ENCODE data around the gene GNB1.
"Not testable (repeated sequence)": the region's sequence is repeated elsewhere in the genome, so short reads cannot be mapped to it uniquely, and the experiment has no call there.

Gene GNB1

GRCh38 chr1:1890506-1891348 is at the start of gene GNB1:
Gene GNB1, minus strand, starts transcription at chr1:1891087. Its CDS starts 65,634 bp downstream, at chr1:1825453.
- DNase-seq (ENCODE audit: low spot score) = peak; percentile 77

GRCh38 chr1:1940123-1940425 is 49.2 kb upstream of the GNB1 start:
- no peak for DNase-seq (ENCODE audit: low spot score)

GRCh38 chr1:1939296-1940122 is 48.6 kb upstream of the GNB1 start:
- no peak for DNase-seq (ENCODE audit: low spot score)

GRCh38 chr1:1938613-1939295 is 47.9 kb upstream of the GNB1 start:
- no peak for DNase-seq (ENCODE audit: low spot score)

- DNase-seq (ENCODE audit: low spot score) = no peak
These were observed 47.3 kb upstream of the GNB1 start for GRCh38 chr1:1938276-1938573.

GRCh38 chr1:1937549-1938275 is 46.8 kb upstream of the GNB1 start:
- no peak for DNase-seq (ENCODE audit: low spot score)

- no peak for DNase-seq (ENCODE audit: low spot score)
These were observed 46.2 kb upstream of the GNB1 start for GRCh38 chr1:1937061-1937460.

- DNase-seq (ENCODE audit: low spot score) = not testable (repeated sequence)
These were observed 44.0 kb upstream of the GNB1 start for GRCh38 chr1:1934848-1935247.

GRCh38 chr1:1929639-1930545 is 39.0 kb upstream of the GNB1 start:
- no peak for DNase-seq (ENCODE audit: low spot score)

- DNase-seq (ENCODE audit: low spot score) = no peak
These were observed 38.3 kb upstream of the GNB1 start for GRCh38 chr1:1929102-1929638.

GRCh38 chr1:1928231-1929101 is 37.6 kb upstream of the GNB1 start:
- no peak for DNase-seq (ENCODE audit: low spot score)

- no peak for DNase-seq (ENCODE audit: low spot score)
These were observed 36.9 kb upstream of the GNB1 start for GRCh38 chr1:1927751-1928150.

- DNase-seq (ENCODE audit: low spot score) = no peak
These were observed 36.2 kb upstream of the GNB1 start for GRCh38 chr1:1926886-1927660.

GRCh38 chr1:1926346-1926811 is 35.5 kb upstream of the GNB1 start:
- DNase-seq (ENCODE audit: low spot score) = no peak

GRCh38 chr1:1925437-1926345 is 34.8 kb upstream of the GNB1 start:
- DNase-seq (ENCODE audit: low spot score) = no peak

- no peak for DNase-seq (ENCODE audit: low spot score)
These were observed 34.0 kb upstream of the GNB1 start for GRCh38 chr1:1924849-1925248.

- DNase-seq (ENCODE audit: low spot score) = no peak
These were observed 33.5 kb upstream of the GNB1 start for GRCh38 chr1:1924386-1924785.
